Measurements from ENCODE around the gene UBTD1.
"Not testable (repeated sequence)": the region's sequence is repeated elsewhere in the genome, so short reads cannot be mapped to it uniquely, and the experiment has no call there.

UBTD1 gene

DNA sequence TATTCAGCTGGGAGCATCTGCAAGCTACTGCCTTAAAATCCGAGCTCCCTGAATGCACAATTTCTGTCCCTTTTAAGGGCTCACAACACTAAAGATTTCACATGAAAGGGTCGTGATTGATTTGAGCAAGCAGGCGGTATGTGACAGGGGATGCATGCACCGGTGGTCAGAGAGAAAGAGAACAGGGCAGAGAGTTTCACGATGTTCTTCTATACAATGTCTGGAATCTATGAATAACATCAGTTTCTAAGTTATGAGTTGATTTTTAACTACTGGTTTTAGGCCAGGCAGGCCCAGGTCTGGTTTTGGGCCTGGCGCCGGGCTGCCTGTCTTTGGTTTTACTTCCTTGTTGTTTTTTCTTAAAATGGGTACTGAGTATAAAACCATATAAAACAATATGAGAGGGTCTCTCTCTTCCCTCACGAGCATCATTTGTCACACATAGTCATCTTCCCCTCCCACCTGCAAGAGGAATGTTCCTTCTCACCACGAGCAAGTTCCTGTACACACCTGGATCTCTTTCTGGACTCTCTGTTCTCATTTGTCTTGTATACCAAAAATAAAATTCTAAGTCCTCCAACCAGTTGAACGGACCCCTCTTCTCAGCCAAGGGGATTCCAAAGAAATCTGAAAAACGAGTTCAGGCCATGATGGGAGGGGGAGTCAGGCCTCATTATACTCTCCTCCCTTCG, 62.8 kb downstream of the UBTD1 start:
- not testable (repeated sequence) for H3K4me3 ChIP-seq (ENCODE audit: insufficient read length, low read depth); H3K4me1 ChIP-seq (ENCODE audit: insufficient read depth, insufficient read length); H3K36me3 ChIP-seq (ENCODE audit: insufficient read depth, insufficient read length, low read length); H3K9me3 ChIP-seq (ENCODE audit: insufficient read depth, low read length); H3K27me3 ChIP-seq (ENCODE audit: insufficient read depth, insufficient read length); H3K9ac ChIP-seq (ENCODE audit: insufficient read length, low read depth); DNase-seq (ENCODE audit: low read depth, low spot score)

- DNase-seq (ENCODE audit: low read depth, low spot score); H3K9ac ChIP-seq (ENCODE audit: insufficient read length, low read depth); H3K4me1 ChIP-seq (ENCODE audit: insufficient read depth, insufficient read length); H3K9me3 ChIP-seq (ENCODE audit: insufficient read depth, low read length); H3K4me3 ChIP-seq (ENCODE audit: insufficient read length, low read depth); H3K27me3 ChIP-seq (ENCODE audit: insufficient read depth, insufficient read length); H3K36me3 ChIP-seq (ENCODE audit: insufficient read depth, insufficient read length, low read length): not testable (repeated sequence)
Measured at GRCh38 chr10:97562329-97562728, 63.6 kb downstream of the UBTD1 start.

- Histone ChIP-seq H3K9me3 (ENCODE audit: insufficient read depth, low read length) (no peaks in the 10 kb centered on the region), H3K36me3 (ENCODE audit: insufficient read depth, insufficient read length, low read length) (peaks cover 4% of the 10 kb centered on the region), H3K4me3 (ENCODE audit: insufficient read length, low read depth) (no peak overlapping the region), H3K4me1 (ENCODE audit: insufficient read depth, insufficient read length) (no peaks in the 10 kb centered on the region), H3K9ac (ENCODE audit: insufficient read length, low read depth) (no peak overlapping the region), H3K27me3 (ENCODE audit: insufficient read depth, insufficient read length) (no peaks in the 10 kb centered on the region)
- DNase-seq (ENCODE audit: low read depth, low spot score) = no peak
- TF ChIP-seq YY1 (IDR thresholded peaks at IDR 0.05; ENCODE audit: insufficient read depth, insufficient read length) (no peak), SUZ12 (IDR thresholded peaks at IDR 0.05; ENCODE audit: extremely low read depth, insufficient read depth, insufficient read length) (no peak), ZNF274 (IDR thresholded peaks at IDR 0.05; ENCODE audit: low read depth, low read length) (no peak)
Measured at GRCh38 chr10:97563337-97563736, 64.6 kb downstream of the UBTD1 start.

DNA sequence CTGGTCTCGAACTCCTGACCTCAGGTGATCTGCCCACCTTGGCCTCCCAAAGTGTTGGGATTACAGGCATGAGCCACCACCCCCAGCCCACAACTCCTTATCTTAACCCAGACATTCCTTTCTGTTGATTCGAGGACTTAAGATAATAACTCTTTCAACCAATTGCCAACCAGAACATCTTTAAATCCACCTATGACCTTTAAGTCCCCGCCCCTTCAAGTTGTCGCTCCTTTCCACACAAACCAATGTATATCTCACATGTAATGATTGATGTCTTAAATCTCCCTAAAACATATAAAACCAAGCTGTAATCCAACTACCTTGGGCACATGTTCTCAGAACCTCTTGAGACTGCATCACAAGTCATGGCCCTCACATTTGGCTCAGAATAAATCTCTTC, 66.1 kb downstream of the UBTD1 start:
- H3K4me1 ChIP-seq (ENCODE audit: insufficient read depth, insufficient read length) = no peaks in the 10 kb centered on the region
- TF ChIP-seq YY1 (IDR thresholded peaks at IDR 0.05; ENCODE audit: insufficient read depth, insufficient read length) = no peak
- TF ChIP-seq ZNF274 (IDR thresholded peaks at IDR 0.05; ENCODE audit: low read depth, low read length) = no peak
- no peak for TF ChIP-seq SUZ12 (IDR thresholded peaks at IDR 0.05; ENCODE audit: extremely low read depth, insufficient read depth, insufficient read length)
- no peak for DNase-seq (ENCODE audit: low read depth, low spot score)
- H3K36me3 ChIP-seq (ENCODE audit: insufficient read depth, insufficient read length, low read length) = peaks cover 12% of the 10 kb centered on the region
- no peak overlapping the region for H3K4me3 ChIP-seq (ENCODE audit: insufficient read length, low read depth)
- H3K27me3 ChIP-seq (ENCODE audit: insufficient read depth, insufficient read length) = no peaks in the 10 kb centered on the region
- H3K9me3 ChIP-seq (ENCODE audit: insufficient read depth, low read length) = no peaks in the 10 kb centered on the region
- H3K9ac ChIP-seq (ENCODE audit: insufficient read length, low read depth) = no peak overlapping the region

DNA sequence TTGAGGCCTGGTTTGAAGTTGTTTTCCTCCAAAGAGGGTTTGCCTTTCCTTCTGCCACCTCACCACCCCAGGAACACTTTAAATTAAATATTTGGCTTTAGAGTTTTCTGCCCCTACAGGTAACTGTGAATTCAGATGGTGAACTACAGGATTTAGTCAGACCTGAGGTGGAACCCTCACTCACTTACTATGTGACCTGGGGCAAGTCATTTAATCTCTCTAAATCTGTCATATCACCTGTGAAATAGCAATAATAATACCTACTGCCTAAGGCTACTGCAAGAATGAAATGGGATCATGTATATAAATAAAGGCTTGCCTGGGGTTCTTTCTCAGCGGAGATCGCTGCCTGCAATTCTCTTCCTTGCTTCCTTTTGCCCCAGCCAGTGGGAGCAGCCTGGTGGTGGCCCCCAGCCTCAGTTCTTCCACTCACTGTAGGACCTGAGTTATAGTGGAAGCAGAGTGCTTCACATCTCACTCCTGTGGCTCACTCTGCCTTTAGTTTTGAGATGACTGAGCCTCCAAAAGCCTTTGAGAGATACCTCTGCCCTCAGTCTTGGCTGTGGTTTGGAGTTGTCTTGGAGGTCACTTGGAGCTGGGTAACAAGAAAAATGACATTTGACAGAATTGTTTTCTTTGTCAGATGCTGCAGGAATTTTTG, 67.7 kb downstream of the UBTD1 start:
- Histone ChIP-seq H3K9me3 (ENCODE audit: insufficient read depth, low read length) (no peaks in the 10 kb centered on the region), H3K27me3 (ENCODE audit: insufficient read depth, insufficient read length) (no peaks in the 10 kb centered on the region), H3K4me1 (ENCODE audit: insufficient read depth, insufficient read length) (no peaks in the 10 kb centered on the region), H3K9ac (ENCODE audit: insufficient read length, low read depth) (no peak overlapping the region), H3K36me3 (ENCODE audit: insufficient read depth, insufficient read length, low read length) (peaks cover 23% of the 10 kb centered on the region), H3K4me3 (ENCODE audit: insufficient read length, low read depth) (no peak overlapping the region)
- DNase-seq (ENCODE audit: low read depth, low spot score) = no peak
- TF ChIP-seq YY1 (IDR thresholded peaks at IDR 0.05; ENCODE audit: insufficient read depth, insufficient read length) = no peak
- TF ChIP-seq SUZ12 (IDR thresholded peaks at IDR 0.05; ENCODE audit: extremely low read depth, insufficient read depth, insufficient read length) = no peak

DNA sequence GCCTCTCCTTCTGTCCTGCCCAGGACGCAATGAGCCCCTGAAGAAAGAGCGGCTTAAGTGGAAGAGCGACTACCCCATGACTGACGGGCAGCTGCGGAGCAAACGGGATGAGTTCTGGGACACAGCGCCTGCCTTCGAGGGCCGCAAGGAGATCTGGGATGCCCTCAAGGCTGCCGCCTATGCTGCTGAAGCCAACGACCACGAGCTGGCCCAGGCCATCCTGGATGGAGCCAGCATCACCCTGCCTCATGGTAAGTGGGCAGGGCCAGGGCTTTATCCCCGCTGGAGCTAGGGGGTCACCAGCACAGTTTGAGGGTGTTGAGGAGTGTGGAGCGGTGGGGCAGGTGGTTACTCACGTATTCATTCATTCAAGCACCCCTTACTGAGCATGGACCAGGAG, 69.2 kb downstream of the UBTD1 start:
- TF ChIP-seq ZNF274 (IDR thresholded peaks at IDR 0.05; ENCODE audit: low read depth, low read length) (no peak), YY1 (IDR thresholded peaks at IDR 0.05; ENCODE audit: insufficient read depth, insufficient read length) (no peak), SUZ12 (IDR thresholded peaks at IDR 0.05; ENCODE audit: extremely low read depth, insufficient read depth, insufficient read length) (no peak)
- H3K4me1 ChIP-seq (ENCODE audit: insufficient read depth, insufficient read length) = peaks cover 11% of the 10 kb centered on the region
- H3K27me3 ChIP-seq (ENCODE audit: insufficient read depth, insufficient read length) = no peaks in the 10 kb centered on the region
- no peaks in the 10 kb centered on the region for H3K9me3 ChIP-seq (ENCODE audit: insufficient read depth, low read length)
- DNase-seq (ENCODE audit: low read depth, low spot score) = no peak
- H3K4me3 ChIP-seq (ENCODE audit: insufficient read length, low read depth) = no peak overlapping the region
- no peak overlapping the region for H3K9ac ChIP-seq (ENCODE audit: insufficient read length, low read depth)
- peaks cover 23% of the 10 kb centered on the region for H3K36me3 ChIP-seq (ENCODE audit: insufficient read depth, insufficient read length, low read length)

DNA sequence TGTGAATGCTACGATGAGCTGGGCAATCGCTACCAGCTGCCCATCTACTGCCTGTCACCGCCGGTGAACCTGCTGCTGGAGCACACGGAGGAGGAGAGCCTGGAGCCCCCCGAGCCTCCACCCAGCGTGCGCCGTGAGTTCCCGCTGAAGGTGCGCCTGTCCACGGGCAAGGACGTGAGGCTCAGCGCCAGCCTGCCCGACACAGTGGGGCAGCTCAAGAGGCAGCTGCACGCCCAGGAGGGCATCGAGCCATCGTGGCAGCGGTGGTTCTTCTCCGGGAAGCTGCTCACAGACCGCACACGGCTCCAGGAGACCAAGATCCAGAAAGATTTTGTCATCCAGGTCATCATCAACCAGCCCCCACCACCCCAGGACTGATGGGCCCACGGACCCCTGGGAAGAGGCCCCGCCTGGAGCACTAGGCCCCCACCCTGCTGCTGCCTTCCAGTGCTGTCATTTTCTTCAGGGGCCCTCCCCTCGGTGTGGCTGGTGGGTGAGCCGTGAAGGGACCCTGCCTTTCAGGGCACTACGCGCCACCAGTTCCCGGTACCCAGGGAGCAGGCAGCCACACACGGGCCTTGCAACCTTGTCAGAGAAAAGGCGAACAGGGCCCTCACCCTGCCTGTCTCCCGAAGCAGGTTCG, 71.5 kb downstream of the UBTD1 start:
- Histone ChIP-seq H3K36me3 (ENCODE audit: insufficient read depth, insufficient read length, low read length) (peaks cover 23% of the 10 kb centered on the region), H3K4me1 (ENCODE audit: insufficient read depth, insufficient read length) (peaks cover 14% of the 10 kb centered on the region), H3K9me3 (ENCODE audit: insufficient read depth, low read length) (no peaks in the 10 kb centered on the region), H3K27me3 (ENCODE audit: insufficient read depth, insufficient read length) (no peaks in the 10 kb centered on the region), H3K4me3 (ENCODE audit: insufficient read length, low read depth) (no peak overlapping the region), H3K9ac (ENCODE audit: insufficient read length, low read depth) (no peak overlapping the region)
- DNase-seq (ENCODE audit: low read depth, low spot score) = no peak
- no peak for TF ChIP-seq SUZ12 (IDR thresholded peaks at IDR 0.05; ENCODE audit: extremely low read depth, insufficient read depth, insufficient read length)
- no peak for TF ChIP-seq YY1 (IDR thresholded peaks at IDR 0.05; ENCODE audit: insufficient read depth, insufficient read length)
- TF ChIP-seq ZNF274 (IDR thresholded peaks at IDR 0.05; ENCODE audit: low read depth, low read length) = no peak
